GM23248 (cell line): ENCODE results near the gene EDN3. TPM values are rescaled to one million over a fixed set of nuclear protein-coding genes. Genes with fewer than 3 reads are reported as not detected.

Experiments used
- DNase-seq: peaks from one replicate; pipeline ENCODE4 v3.0.0-alpha.2; 2015
- H2AFZ ChIP-seq: fragments of 200-600 bp; sonication (generic); 2 replicates; pipeline ENCODE4 v1.6.1; 2016; ENCODE audit warnings: antibody characterized with exemption
- H3F3A ChIP-seq: fragments of 200-600 bp; sonication (generic); 2 replicates; pipeline ENCODE4 v1.6.1; 2016; ENCODE audit warnings: mild to moderate bottlenecking, antibody characterized with exemption, mixed run types; ENCODE audit not compliant: insufficient read depth
- H3K27ac ChIP-seq: fragments of 200-600 bp; sonication (generic); 2 replicates; pipeline ENCODE4 v1.5.1; 2016; ENCODE audit warnings: mild to moderate bottlenecking
- H3K27me3 ChIP-seq: fragments of 200-600 bp; sonication (generic); replicated peaks from 2 replicates; pipeline ENCODE4 v1.6.1; 2016; ENCODE audit warnings: mild to moderate bottlenecking; ENCODE audit not compliant: insufficient read depth
- H3K36me3 ChIP-seq: fragments of 200-600 bp; sonication (generic); 2 replicates; pipeline ENCODE4 v1.6.1; 2016; ENCODE audit warnings: low read depth, mild to moderate bottlenecking
- H3K4me1 ChIP-seq: fragments of 200-600 bp; sonication (generic); 2 replicates; pipeline ENCODE4 v1.6.1; 2016; ENCODE audit warnings: mild to moderate bottlenecking; ENCODE audit not compliant: insufficient read depth
- H3K4me2 ChIP-seq: fragments of 200-600 bp; sonication (generic); one replicate; pipeline ENCODE4 v1.6.1; 2016; ENCODE audit warnings: mild to moderate bottlenecking; ENCODE audit not compliant: unreplicated experiment
- H3K4me3 ChIP-seq: fragments of 200-600 bp; sonication (generic); 2 replicates; pipeline ENCODE4 v1.5.1; 2016; ENCODE audit warnings: mild to moderate bottlenecking
- H3K79me2 ChIP-seq: fragments of 200-600 bp; sonication (generic); 2 replicates; pipeline ENCODE4 v1.6.1; 2016; ENCODE audit warnings: mild to moderate bottlenecking; ENCODE audit not compliant: insufficient read depth
- H3K9ac ChIP-seq: fragments of 200-600 bp; sonication (generic); 2 replicates; pipeline ENCODE4 v1.6.1; 2016; ENCODE audit warnings: mild to moderate bottlenecking
- H3K9me2 ChIP-seq: fragments of 200-600 bp; sonication (generic); 2 replicates; pipeline ENCODE4 v1.6.1; 2016; ENCODE audit warnings: mixed run types, mild to moderate bottlenecking, moderate library complexity; ENCODE audit not compliant: insufficient read depth
- H3K9me3 ChIP-seq: fragments of 200-600 bp; sonication (generic); one replicate; pipeline ENCODE4 v1.6.1; 2017; ENCODE audit warnings: low read depth
- H4K20me1 ChIP-seq: fragments of 200-600 bp; sonication (generic); 2 replicates; pipeline ENCODE4 v1.6.0; 2016; ENCODE audit not compliant: insufficient read depth
- EZH2 ChIP-seq: fragments of 200-600 bp; sonication (generic); IDR thresholded peaks from 2 replicates; pipeline ENCODE4 v1.6.1; 2018; ENCODE audit warnings: antibody characterized with exemption, mild to moderate bottlenecking; ENCODE audit not compliant: insufficient read depth, poor library complexity, severe bottlenecking
- EZH2phosphoT487 ChIP-seq: fragments of 200-600 bp; sonication (generic); IDR thresholded peaks from 2 replicates; pipeline ENCODE4 v1.6.1; 2018; ENCODE audit warnings: antibody characterized with exemption, moderate library complexity, mild to moderate bottlenecking, low read depth; ENCODE audit not compliant: insufficient read depth
- WGBS, 2 experiments: methylation state at CpG; one replicate each; pipeline ENCODE4 v1.1.6; 2015 to 2017; ENCODE audit warnings: low lambda C conversion rate in 2 of 2, low coverage in 1 of 2; ENCODE audit errors: missing lambda C conversion rate in 2 of 2; 5-methylcytosine and 5-hydroxymethylcytosine counted together
- in situ Hi-C: fragments of 300-500 bp; cut with MboI; formaldehyde crosslinking; loops from 2 replicates; pipeline ENCODE4 v1.15.0; 2020
- polyA plus RNA-seq: library from polyadenylated mRNA; unstranded; fragments of >200 nt; fragmentation: Nextera tagmentation; extraction: Ambion mirVana; gene quantifications from 2 replicates; pipeline ENCODE4 v1.2.1, GENCODE V29; 2016
- total RNA-seq: library from RNA; depleted of rRNA; stranded (reverse); fragments of >200 nt; shearing (Covaris generic); gene quantifications from 2 replicates; pipeline ENCODE4 v1.2.3, GENCODE V29; 2014; rRNA removed

EDN3 gene
- total and polyA plus RNA-seq, 2 experiments from 2014 or later: not detected

GRCh38 chr20:59375541-59375940, 75.1 kb downstream of the EDN3 start:
- no peak overlapping the region for H3K27ac ChIP-seq
- H3K9ac ChIP-seq: no peak overlapping the region
- no peaks in the 10 kb centered on the region for H3K79me2 ChIP-seq
- no peaks in the 10 kb centered on the region for H3K9me2 ChIP-seq
- H3K27me3 ChIP-seq: no peaks in the 10 kb centered on the region
- no peak overlapping the region for H2AFZ ChIP-seq
- no peaks in the 10 kb centered on the region for H3K9me3 ChIP-seq
- no peak for TF ChIP-seq EZH2phosphoT487
- no peak for TF ChIP-seq EZH2
- H3K4me2 ChIP-seq: no peak overlapping the region
- H3F3A ChIP-seq: no peaks in the 10 kb centered on the region
- in situ Hi-C loops: no loop called here
- no peaks in the 10 kb centered on the region for H4K20me1 ChIP-seq
- H3K4me1 ChIP-seq: no peaks in the 10 kb centered on the region
- no peak overlapping the region for H3K4me3 ChIP-seq
- no peaks in the 10 kb centered on the region for H3K36me3 ChIP-seq
- WGBS, 2 experiments: 12 to 22% methylated on average over 3 of the region's 3 CpGs
- DNase-seq: no peak

Other genes starting within 250 kb of the EDN3 start
- not detected in 2 replicates for gene ZNF831, start 136.8 kb upstream of the EDN3 start, total RNA-seq
- not detected in 2 replicates for gene ZNF831, start 136.8 kb upstream of the EDN3 start, polyA plus RNA-seq